Measurements from ENCODE around the gene INTS11. TPM values are rescaled to one million over a fixed set of nuclear protein-coding genes. Genes with fewer than 3 reads are reported as not detected.

INTS11 gene
- total RNA-seq, 1 donor from 2014 or later: 54.0 TPM

- no peak for ATAC-seq
These were observed 24.6 kb downstream of the INTS11 start for GRCh38 chr1:1299686-1300351.

GRCh38 chr1:1298861-1299685 is 25.4 kb downstream of the INTS11 start:
- no peak for ATAC-seq

GRCh38 chr1:1297802-1298424 is 26.5 kb downstream of the INTS11 start:
- ATAC-seq: no peak

- no peak for ATAC-seq
These were observed 28.1 kb downstream of the INTS11 start for GRCh38 chr1:1296070-1297061.

GRCh38 chr1:1295154-1295923 is 29.1 kb downstream of the INTS11 start:
- no peak for ATAC-seq

- no peak for ATAC-seq
These were observed 30.1 kb downstream of the INTS11 start for GRCh38 chr1:1294250-1294890.

GRCh38 chr1:1293263-1294249 is 30.9 kb downstream of the INTS11 start:
- peak; percentile 2 for ATAC-seq

GRCh38 chr1:1292851-1293250 is 31.6 kb downstream of the INTS11 start:
- no peak for ATAC-seq

- ATAC-seq: no peak
These were observed 32.0 kb downstream of the INTS11 start for GRCh38 chr1:1292442-1292779.

- peak; percentile 80 for ATAC-seq
These were observed 32.7 kb downstream of the INTS11 start for GRCh38 chr1:1291548-1292441.

- peak; percentile 15 for ATAC-seq
These were observed 33.4 kb downstream of the INTS11 start for GRCh38 chr1:1291023-1291528.

GRCh38 chr1:1290238-1290731 is 34.2 kb downstream of the INTS11 start:
- peak; percentile 21 for ATAC-seq

GRCh38 chr1:1287288-1288110 is 37.0 kb downstream of the INTS11 start:
- no peak for ATAC-seq

- no peak for ATAC-seq
These were observed 37.9 kb downstream of the INTS11 start for GRCh38 chr1:1286313-1287261.

- ATAC-seq: peak; percentile 38
These were observed 38.7 kb downstream of the INTS11 start for GRCh38 chr1:1285611-1286311.

Data from esophagus mucosa (tissue), 1 donor.